Measurements from ENCODE around the gene KRT7. TPM values are rescaled to one million over a fixed set of nuclear protein-coding genes. Genes with fewer than 3 reads are reported as not detected.

The KRT7 gene
- total and polyA plus RNA-seq, 9 of the 15 experiments (the other 6 are each of a cell fraction or from before 2014, with no cell fraction given): 1.4 TPM; not detected in 8

DNA sequence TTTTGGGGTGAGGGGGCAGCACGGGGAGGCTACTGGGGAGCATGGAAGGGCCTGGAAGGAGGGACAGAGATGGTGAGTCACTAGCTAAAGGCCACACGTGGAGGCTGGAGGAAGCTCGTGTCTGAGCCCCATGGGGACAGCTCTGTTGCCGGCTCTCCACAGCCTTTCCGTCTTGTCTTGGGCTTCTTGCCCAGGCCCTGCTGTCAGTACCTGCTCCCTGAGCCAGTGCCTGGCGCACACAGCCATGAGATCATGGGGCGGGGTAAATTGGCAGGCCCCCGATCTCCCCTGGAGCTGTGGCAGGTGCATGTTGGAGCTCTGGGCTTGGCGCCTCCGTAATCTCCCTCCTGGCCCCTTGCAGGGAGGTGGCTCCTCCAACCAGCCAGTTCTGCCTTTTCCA, 25.1 kb upstream of the KRT7 start:
- FAIRE-seq (no peak), DNase-seq (ENCODE audit: extremely low read depth in 1 of 4, low spot score in 3 of 4) (no peak), ATAC-seq (no peak)
- Histone ChIP-seq H4K20me1 (replicated peaks; ENCODE audit: control insufficient read depth, insufficient read depth, low read length) (peaks cover 18% of the 10 kb centered on the region), H3K4me2 (ENCODE audit: insufficient read depth, low read length) (no peak overlapping the region), H3K27me3 (ENCODE audit: control insufficient read depth in 2 of 2, insufficient read depth in 2 of 2, low read length in 2 of 2) (peaks cover 20 to 64% of the 10 kb centered on the region in 2 experiments; a peak in 4 of 5 replicates), H2AFZ (ENCODE audit: low read depth, low read length) (no peak overlapping the region), H3K4me3 (no peak overlapping the region), H3K4me1 (replicated peaks in 1 of 2; ENCODE audit: control insufficient read depth in 2 of 2, insufficient read depth in 2 of 2, low read length in 2 of 2) (no peaks in the 10 kb centered on the region; a peak in 2 of 5 replicates), H3K9me3 (replicated peaks; ENCODE audit: control insufficient read depth, insufficient read depth, low read depth, low read length) (no peaks in the 10 kb centered on the region), H3K79me2 (ENCODE audit: control insufficient read depth, insufficient read depth, low read length) (no peaks in the 10 kb centered on the region), H3K9ac (ENCODE audit: insufficient read depth in 1 of 2, low read depth in 2 of 2, low read length in 2 of 2) (no peak overlapping the region), H3K27ac (ENCODE audit: extremely low read depth, low read depth, low read length) (no peak overlapping the region), H3K9me1 (ENCODE audit: control insufficient read depth, insufficient read depth, low read length) (peaks cover 4% of the 10 kb centered on the region), H3K36me3 (ENCODE audit: control insufficient read depth, insufficient read depth, low read length) (no peaks in the 10 kb centered on the region)
- CTCF ChIA-PET (ENCODE audit: low intra/inter-chr PET ratio): no interaction called here
- in situ Hi-C loops (cut with MboI) (no loop called here), intact Hi-C loops (cut with micrococcal nuclease) (no loop called here)
- BruUV-seq (replicated peaks): no TSS peak
- WGBS (ENCODE audit: insufficient coverage, low coverage, missing lambda C conversion rate): 0% methylated on average over 10 of the region's 10 CpGs
- POLR2A ChIA-PET: interaction anchor here (0.7 to 1.1 kb wide), 2 partner anchors 12 to 710 kb away, joined by 3 to 4 read pairs; no protein-coding TSS in a partner anchor
- TF ChIP-seq ZBED1 (IDR thresholded peaks at IDR 0.05): no peak
- no peak for TF ChIP-seq E2F3 (CRISPR knock-in tag; IDR thresholded peaks at IDR 0.05)
- no peak for TF ChIP-seq SUPT5H (IDR thresholded peaks at IDR 0.05)
- TF ChIP-seq, protein P1, sequence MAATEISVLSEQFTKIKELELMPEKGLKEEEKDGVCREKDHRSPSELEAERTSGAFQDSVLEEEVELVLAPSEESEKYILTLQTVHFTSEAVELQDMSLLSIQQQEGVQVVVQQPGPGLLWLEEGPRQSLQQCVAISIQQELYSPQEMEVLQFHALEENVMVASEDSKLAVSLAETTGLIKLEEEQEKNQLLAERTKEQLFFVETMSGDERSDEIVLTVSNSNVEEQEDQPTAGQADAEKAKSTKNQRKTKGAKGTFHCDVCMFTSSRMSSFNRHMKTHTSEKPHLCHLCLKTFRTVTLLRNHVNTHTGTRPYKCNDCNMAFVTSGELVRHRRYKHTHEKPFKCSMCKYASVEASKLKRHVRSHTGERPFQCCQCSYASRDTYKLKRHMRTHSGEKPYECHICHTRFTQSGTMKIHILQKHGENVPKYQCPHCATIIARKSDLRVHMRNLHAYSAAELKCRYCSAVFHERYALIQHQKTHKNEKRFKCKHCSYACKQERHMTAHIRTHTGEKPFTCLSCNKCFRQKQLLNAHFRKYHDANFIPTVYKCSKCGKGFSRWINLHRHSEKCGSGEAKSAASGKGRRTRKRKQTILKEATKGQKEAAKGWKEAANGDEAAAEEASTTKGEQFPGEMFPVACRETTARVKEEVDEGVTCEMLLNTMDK (IDR thresholded peaks at IDR 0.05; ENCODE audit: borderline replicate concordance, insufficient read depth, low read depth, low read length, poor library complexity, severe bottlenecking): no peak
- TF ChIP-seq PURB (CRISPR knock-in tag; IDR thresholded peaks at IDR 0.05; ENCODE audit: low read depth): no peak
- no peak for TF ChIP-seq PRPF4 (IDR thresholded peaks at IDR 0.05; ENCODE audit: insufficient read depth, low read depth, low read length, poor library complexity, severe bottlenecking)

Data from K562 (cell line).